Adrenal gland (tissue), 5 donors: ENCODE measurements around the gene COL6A3.

Experiments used
- CTCF ChIP-seq, 6 experiments: fragments of 450-650 bp in 4 of 6; fragments of 200-600 bp in 2 of 6; sonication (generic) in 1 of 6; IDR thresholded peaks; 1 replicate in 5 of 6; 2 replicates in 1 of 6; pipeline versions ENCODE4 v1.5.1 to v1.8.0; 2016 to 2021; ENCODE audit warnings: antibody characterized with exemption in 6 of 6, mild to moderate bottlenecking in 2 of 6, moderate library complexity in 1 of 6
- POLR2A ChIP-seq, 2 donors: fragments of 450-650 bp; IDR thresholded peaks; one replicate each; pipeline ENCODE4 v1.6.1; 2017; ENCODE audit warnings: antibody characterized with exemption in 2 of 2, mild to moderate bottlenecking in 2 of 2, moderate library complexity in 1 of 2
- donor health status: DM: no; HTN: no; CAD: no.

GRCh38 chr2:237280229-237280628, 133.7 kb downstream of the COL6A3 start:
- TF ChIP-seq CTCF (IDR thresholded peaks at IDR 0.05) (no peak), POLR2A (IDR thresholded peaks at IDR 0.05) (no peak)
